ENCODE measurements around the gene TPRA1.
"Not testable (repeated sequence)": the region's sequence is repeated elsewhere in the genome, so short reads cannot be mapped to it uniquely, and the experiment has no call there.

TPRA1 gene

GRCh38 chr3:127535106-127535785 is 55.3 kb downstream of the TPRA1 start:
- DNase-seq = no peak

- no peak for DNase-seq
Observed at GRCh38 chr3:127534564-127534963, 56.0 kb downstream of the TPRA1 start.

GRCh38 chr3:127534161-127534451 is 56.4 kb downstream of the TPRA1 start:
- DNase-seq = no peak

- DNase-seq = no peak
Observed at GRCh38 chr3:127532561-127533203, 57.9 kb downstream of the TPRA1 start.

- no peak for DNase-seq
Observed at GRCh38 chr3:127531821-127532220, 58.7 kb downstream of the TPRA1 start.

GRCh38 chr3:127530863-127531262 is 59.7 kb downstream of the TPRA1 start:
- DNase-seq = not testable (repeated sequence)

GRCh38 chr3:127529346-127530188 is 61.0 kb downstream of the TPRA1 start:
- no peak for DNase-seq

- no peak for DNase-seq
Observed at GRCh38 chr3:127525373-127525772, 65.2 kb downstream of the TPRA1 start.

- DNase-seq = no peak
Observed at GRCh38 chr3:127524296-127524896, 66.1 kb downstream of the TPRA1 start.

All from CD4-positive, alpha-beta T cell treated with Interleukin-17A for 1 hour (primary cell).